HPDE6-E6E7 (cell line): Measurements from ENCODE around the gene PFDN2.

Source experiments
- DNase-seq: peaks from one replicate; pipeline ENCODE4 v3.0.0; 2011; ENCODE audit warnings: missing footprints; ENCODE audit errors: extremely low spot score

Gene PFDN2

GRCh38 chr1:161100556-161100955 lies 17.3 kb downstream of the PFDN2 start:
- DNase-seq = no peak

- no peak for DNase-seq
Measured at GRCh38 chr1:161099090-161099802, 18.6 kb downstream of the PFDN2 start.

- DNase-seq = no peak
Measured at GRCh38 chr1:161098210-161099068, 19.4 kb downstream of the PFDN2 start, which contains the start of gene KLHDC9. Gene KLHDC9 (plus strand): TSS chr1:161098361. CDS start chr1:161098536, 175 bp downstream.

- DNase-seq = no peak
Measured at GRCh38 chr1:161096530-161096929, 21.3 kb downstream of the PFDN2 start.

GRCh38 chr1:161096015-161096414 lies 21.8 kb downstream of the PFDN2 start:
- DNase-seq = no peak

GRCh38 chr1:161095230-161095629 lies 22.6 kb downstream of the PFDN2 start:
- no peak for DNase-seq

- no peak for DNase-seq
Measured at GRCh38 chr1:161094481-161094880, 23.4 kb downstream of the PFDN2 start.

- DNase-seq = peak; percentile 81
Measured at GRCh38 chr1:161092621-161093028, 25.2 kb downstream of the PFDN2 start.

GRCh38 chr1:161091796-161092507 lies 25.9 kb downstream of the PFDN2 start:
- no peak for DNase-seq

GRCh38 chr1:161091093-161091492 lies 26.7 kb downstream of the PFDN2 start:
- no peak for DNase-seq

- no peak for DNase-seq
Measured at GRCh38 chr1:161090617-161091016, 27.2 kb downstream of the PFDN2 start.

GRCh38 chr1:161089938-161090337 lies 27.9 kb downstream of the PFDN2 start:
- no peak for DNase-seq

- peak; percentile 86 for DNase-seq
Measured at GRCh38 chr1:161089251-161089924, 28.4 kb downstream of the PFDN2 start, which contains the start of gene NECTIN4. Gene NECTIN4 (minus strand): TSS chr1:161089558. CDS start chr1:161089296, 262 bp downstream.

- DNase-seq = peak; percentile 87
Measured at GRCh38 chr1:161088587-161089110, 29.2 kb downstream of the PFDN2 start.

- DNase-seq = no peak
Measured at GRCh38 chr1:161086457-161086856, 31.4 kb downstream of the PFDN2 start.

GRCh38 chr1:161085165-161085564 lies 32.7 kb downstream of the PFDN2 start:
- no peak for DNase-seq

GRCh38 chr1:161084597-161084988 lies 33.2 kb downstream of the PFDN2 start:
- DNase-seq = no peak

GRCh38 chr1:161083748-161084596 lies 33.9 kb downstream of the PFDN2 start:
- no peak for DNase-seq

GRCh38 chr1:161082996-161083747 lies 34.7 kb downstream of the PFDN2 start:
- peak; percentile 95 for DNase-seq

GRCh38 chr1:161082483-161082882 lies 35.4 kb downstream of the PFDN2 start:
- DNase-seq = no peak
